WTC11 (cell line): ENCODE data around the gene SIN3B. TPM values are rescaled to one million over a fixed set of nuclear protein-coding genes. Genes with fewer than 3 reads are reported as not detected.

Experiments used
- ATAC-seq: fragments of 200-7000 bp; cut with Tn5 transposase; 2 replicates; pipeline ENCODE4 v1.10.0; 2021; ENCODE audit warnings: mild to moderate bottlenecking, moderate library complexity
- CTCF ChIA-PET: fragments of 300-600 bp; sonication (Branson Sonifier 250); formaldehyde crosslinking; loops from one replicate; lab custom pipeline; 2021; ENCODE audit warnings: antibody characterized with exemption; lab: Charles Lee
- POLR2A ChIA-PET: fragments of 350-600 bp; sonication (Branson Sonifier 250); formaldehyde crosslinking; loops from one replicate; lab custom pipeline; 2021; ENCODE audit warnings: antibody characterized with exemption; lab: Charles Lee
- DNase-seq: peaks from one replicate; pipeline ENCODE4 v3.0.0; 2021; ENCODE audit warnings: low spot score
- H3K27ac Mint-ChIP-seq: 2 replicates; pipeline ENCODE4 v1.8.0; 2021; ENCODE audit warnings: mixed read lengths
- H3K27me3 Mint-ChIP-seq: 2 replicates; pipeline ENCODE4 v1.8.0; 2021; ENCODE audit warnings: low read depth, mild to moderate bottlenecking, moderate library complexity, mixed read lengths
- H3K36me3 Mint-ChIP-seq: 2 replicates; pipeline ENCODE4 v1.8.0; 2021; ENCODE audit warnings: mixed read lengths
- H3K4me1 Mint-ChIP-seq: 2 replicates; pipeline ENCODE4 v1.8.0; 2022; ENCODE audit warnings: mixed read lengths
- H3K4me3 Mint-ChIP-seq: 2 replicates; pipeline ENCODE4 v1.8.0; 2021; ENCODE audit warnings: mild to moderate bottlenecking, moderate library complexity, mixed read lengths
- H3K9me3 Mint-ChIP-seq: 2 replicates; pipeline ENCODE4 v1.8.0; 2021; ENCODE audit warnings: mixed read lengths
- ATF1 ChIP-seq: sonication (generic); formaldehyde crosslinking; IDR thresholded peaks from 2 replicates; pipeline ENCODE4 v1.8.1; 2023; ENCODE audit warnings: mild to moderate bottlenecking, moderate library complexity, missing genetic modification reagents
- NFATC4 ChIP-seq: fragments of 250-450 bp; sonication (Bioruptor Pico); IDR thresholded peaks from 2 replicates; pipeline ENCODE4 v1.9.0; 2021; ENCODE audit warnings: mild to moderate bottlenecking
- NR1H2 ChIP-seq: sonication (generic); formaldehyde crosslinking; IDR thresholded peaks from 2 replicates; pipeline ENCODE4 v1.9.0; 2021; ENCODE audit warnings: mild to moderate bottlenecking, moderate library complexity, missing genetic modification reagents
- NR2C2 ChIP-seq: sonication (generic); formaldehyde crosslinking; IDR thresholded peaks from 2 replicates; pipeline ENCODE4 v1.8.0; 2022; ENCODE audit warnings: mild to moderate bottlenecking, missing genetic modification reagents
- PRRX2 ChIP-seq: fragments of 250-450 bp; sonication (Bioruptor Pico); IDR thresholded peaks from 2 replicates; pipeline ENCODE4 v1.8.0; 2021; ENCODE audit warnings: mild to moderate bottlenecking
- SMAD3 ChIP-seq: sonication (generic); formaldehyde crosslinking; IDR thresholded peaks from 2 replicates; pipeline ENCODE4 v1.8.0; 2022; ENCODE audit warnings: missing genetic modification reagents, mild to moderate bottlenecking, borderline replicate concordance
- SP1 ChIP-seq: sonication (generic); formaldehyde crosslinking; conservative IDR thresholded peaks from 2 replicates; pipeline ENCODE4 v1.8.1; 2022; ENCODE audit warnings: missing genetic modification reagents
- TCF7 ChIP-seq: sonication (generic); formaldehyde crosslinking; IDR thresholded peaks from 2 replicates; pipeline ENCODE4 v1.8.0; 2022; ENCODE audit warnings: mild to moderate bottlenecking, low read depth, missing genetic modification reagents, moderate library complexity
- total RNA-seq: library from RNA; stranded (reverse); gene quantifications from 3 replicates; pipeline ENCODE4 v1.2.3, GENCODE V29; 2021
- TF ChIP-seq, protein P1 (sequence below): fragments of 250-450 bp; sonication (Bioruptor Pico); IDR thresholded peaks from 2 replicates; pipeline ENCODE4 v1.8.0; 2021; ENCODE audit warnings: mild to moderate bottlenecking
- TF ChIP-seq, protein P2 (sequence below): sonication (generic); formaldehyde crosslinking; IDR thresholded peaks from 2 replicates; pipeline ENCODE4 v1.8.0; 2023; ENCODE audit warnings: missing genetic modification reagents, mild to moderate bottlenecking, borderline replicate concordance
- TF ChIP-seq, protein P3 (sequence below): sonication (generic); formaldehyde crosslinking; IDR thresholded peaks from 2 replicates; pipeline ENCODE4 v1.8.1; 2022; ENCODE audit warnings: low read depth, mild to moderate bottlenecking, moderate library complexity, missing genetic modification reagents, borderline replicate concordance
- TF ChIP-seq, protein P4 (sequence below): fragments of 250-450 bp; sonication (Bioruptor Pico); IDR thresholded peaks from 2 replicates; pipeline ENCODE4 v2.1.2; 2022; ENCODE audit warnings: mild to moderate bottlenecking, moderate library complexity
- TF ChIP-seq, protein P5 (sequence below): sonication (generic); formaldehyde crosslinking; IDR thresholded peaks from 2 replicates; pipeline ENCODE4 v1.8.0; 2022; ENCODE audit warnings: mild to moderate bottlenecking, missing genetic modification reagents
- TF ChIP-seq, protein P6 (sequence below): sonication (generic); formaldehyde crosslinking; IDR thresholded peaks from 2 replicates; pipeline ENCODE4 v1.8.1; 2023; ENCODE audit warnings: mild to moderate bottlenecking, missing genetic modification reagents, borderline replicate concordance

The SIN3B gene
- total RNA-seq, 1 experiment from 2014 or later, result 87.7 TPM

DNA sequence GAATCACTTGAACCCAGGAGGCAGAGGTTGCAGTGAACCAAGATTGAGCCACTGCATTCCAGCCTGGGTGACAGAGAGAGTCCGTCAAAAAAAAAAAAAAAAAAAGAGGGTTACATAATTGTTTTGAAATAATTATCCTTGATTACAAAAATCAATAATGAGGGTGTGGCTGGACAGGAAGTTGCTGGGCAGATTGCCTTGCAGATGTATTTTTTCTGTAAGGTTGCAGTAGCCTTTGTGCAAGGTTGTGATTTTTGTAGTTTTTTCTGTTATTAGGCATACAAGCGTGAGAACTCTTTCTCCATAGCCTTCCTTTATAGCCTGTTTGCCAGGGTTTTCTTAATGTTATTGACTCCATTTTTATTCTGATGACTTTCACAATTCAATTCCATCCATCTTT is 40.7 kb upstream of the SIN3B start:
- ChIA-PET CTCF (no interaction called here), POLR2A (no interaction called here)
- DNase-seq (no peak), ATAC-seq (no peak)
- H3K9me3 Mint-ChIP-seq, result peaks cover 20% of the 10 kb centered on the region
- H3K27me3 Mint-ChIP-seq, result peaks cover 11% of the 10 kb centered on the region
- no peaks in the 10 kb centered on the region for H3K4me1 Mint-ChIP-seq
- no peak overlapping the region for H3K4me3 Mint-ChIP-seq
- TF ChIP-seq TCF7 (CRISPR knock-in tag) (no peak), SMAD3 (CRISPR knock-in tag) (no peak), ATF1 (CRISPR knock-in tag) (no peak), NR1H2 (CRISPR knock-in tag) (no peak), PRRX2 (no peak), NFATC4 (CRISPR knock-in tag) (no peak), SP1 (CRISPR knock-in tag) (no peak), NR2C2 (CRISPR knock-in tag) (no peak)
- TF ChIP-seq, protein P1, sequence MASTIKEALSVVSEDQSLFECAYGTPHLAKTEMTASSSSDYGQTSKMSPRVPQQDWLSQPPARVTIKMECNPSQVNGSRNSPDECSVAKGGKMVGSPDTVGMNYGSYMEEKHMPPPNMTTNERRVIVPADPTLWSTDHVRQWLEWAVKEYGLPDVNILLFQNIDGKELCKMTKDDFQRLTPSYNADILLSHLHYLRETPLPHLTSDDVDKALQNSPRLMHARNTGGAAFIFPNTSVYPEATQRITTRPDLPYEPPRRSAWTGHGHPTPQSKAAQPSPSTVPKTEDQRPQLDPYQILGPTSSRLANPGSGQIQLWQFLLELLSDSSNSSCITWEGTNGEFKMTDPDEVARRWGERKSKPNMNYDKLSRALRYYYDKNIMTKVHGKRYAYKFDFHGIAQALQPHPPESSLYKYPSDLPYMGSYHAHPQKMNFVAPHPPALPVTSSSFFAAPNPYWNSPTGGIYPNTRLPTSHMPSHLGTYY (CRISPR knock-in tag), result no peak
- TF ChIP-seq, protein P2, sequence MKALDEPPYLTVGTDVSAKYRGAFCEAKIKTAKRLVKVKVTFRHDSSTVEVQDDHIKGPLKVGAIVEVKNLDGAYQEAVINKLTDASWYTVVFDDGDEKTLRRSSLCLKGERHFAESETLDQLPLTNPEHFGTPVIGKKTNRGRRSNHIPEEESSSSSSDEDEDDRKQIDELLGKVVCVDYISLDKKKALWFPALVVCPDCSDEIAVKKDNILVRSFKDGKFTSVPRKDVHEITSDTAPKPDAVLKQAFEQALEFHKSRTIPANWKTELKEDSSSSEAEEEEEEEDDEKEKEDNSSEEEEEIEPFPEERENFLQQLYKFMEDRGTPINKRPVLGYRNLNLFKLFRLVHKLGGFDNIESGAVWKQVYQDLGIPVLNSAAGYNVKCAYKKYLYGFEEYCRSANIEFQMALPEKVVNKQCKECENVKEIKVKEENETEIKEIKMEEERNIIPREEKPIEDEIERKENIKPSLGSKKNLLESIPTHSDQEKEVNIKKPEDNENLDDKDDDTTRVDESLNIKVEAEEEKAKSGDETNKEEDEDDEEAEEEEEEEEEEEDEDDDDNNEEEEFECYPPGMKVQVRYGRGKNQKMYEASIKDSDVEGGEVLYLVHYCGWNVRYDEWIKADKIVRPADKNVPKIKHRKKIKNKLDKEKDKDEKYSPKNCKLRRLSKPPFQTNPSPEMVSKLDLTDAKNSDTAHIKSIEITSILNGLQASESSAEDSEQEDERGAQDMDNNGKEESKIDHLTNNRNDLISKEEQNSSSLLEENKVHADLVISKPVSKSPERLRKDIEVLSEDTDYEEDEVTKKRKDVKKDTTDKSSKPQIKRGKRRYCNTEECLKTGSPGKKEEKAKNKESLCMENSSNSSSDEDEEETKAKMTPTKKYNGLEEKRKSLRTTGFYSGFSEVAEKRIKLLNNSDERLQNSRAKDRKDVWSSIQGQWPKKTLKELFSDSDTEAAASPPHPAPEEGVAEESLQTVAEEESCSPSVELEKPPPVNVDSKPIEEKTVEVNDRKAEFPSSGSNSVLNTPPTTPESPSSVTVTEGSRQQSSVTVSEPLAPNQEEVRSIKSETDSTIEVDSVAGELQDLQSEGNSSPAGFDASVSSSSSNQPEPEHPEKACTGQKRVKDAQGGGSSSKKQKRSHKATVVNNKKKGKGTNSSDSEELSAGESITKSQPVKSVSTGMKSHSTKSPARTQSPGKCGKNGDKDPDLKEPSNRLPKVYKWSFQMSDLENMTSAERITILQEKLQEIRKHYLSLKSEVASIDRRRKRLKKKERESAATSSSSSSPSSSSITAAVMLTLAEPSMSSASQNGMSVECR (CRISPR knock-in tag), result no peak
- TF ChIP-seq, protein P3, sequence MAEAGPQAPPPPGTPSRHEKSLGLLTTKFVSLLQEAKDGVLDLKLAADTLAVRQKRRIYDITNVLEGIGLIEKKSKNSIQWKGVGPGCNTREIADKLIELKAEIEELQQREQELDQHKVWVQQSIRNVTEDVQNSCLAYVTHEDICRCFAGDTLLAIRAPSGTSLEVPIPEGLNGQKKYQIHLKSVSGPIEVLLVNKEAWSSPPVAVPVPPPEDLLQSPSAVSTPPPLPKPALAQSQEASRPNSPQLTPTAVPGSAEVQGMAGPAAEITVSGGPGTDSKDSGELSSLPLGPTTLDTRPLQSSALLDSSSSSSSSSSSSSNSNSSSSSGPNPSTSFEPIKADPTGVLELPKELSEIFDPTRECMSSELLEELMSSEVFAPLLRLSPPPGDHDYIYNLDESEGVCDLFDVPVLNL, result no peak
- TF ChIP-seq, protein P4, sequence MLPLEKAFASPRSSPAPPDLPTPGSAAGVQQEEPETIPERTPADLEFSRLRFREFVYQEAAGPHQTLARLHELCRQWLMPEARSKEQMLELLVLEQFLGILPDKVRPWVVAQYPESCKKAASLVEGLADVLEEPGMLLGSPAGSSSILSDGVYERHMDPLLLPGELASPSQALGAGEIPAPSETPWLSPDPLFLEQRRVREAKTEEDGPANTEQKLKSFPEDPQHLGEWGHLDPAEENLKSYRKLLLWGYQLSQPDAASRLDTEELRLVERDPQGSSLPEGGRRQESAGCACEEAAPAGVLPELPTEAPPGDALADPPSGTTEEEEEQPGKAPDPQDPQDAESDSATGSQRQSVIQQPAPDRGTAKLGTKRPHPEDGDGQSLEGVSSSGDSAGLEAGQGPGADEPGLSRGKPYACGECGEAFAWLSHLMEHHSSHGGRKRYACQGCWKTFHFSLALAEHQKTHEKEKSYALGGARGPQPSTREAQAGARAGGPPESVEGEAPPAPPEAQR, result no peak
- TF ChIP-seq, protein P5, sequence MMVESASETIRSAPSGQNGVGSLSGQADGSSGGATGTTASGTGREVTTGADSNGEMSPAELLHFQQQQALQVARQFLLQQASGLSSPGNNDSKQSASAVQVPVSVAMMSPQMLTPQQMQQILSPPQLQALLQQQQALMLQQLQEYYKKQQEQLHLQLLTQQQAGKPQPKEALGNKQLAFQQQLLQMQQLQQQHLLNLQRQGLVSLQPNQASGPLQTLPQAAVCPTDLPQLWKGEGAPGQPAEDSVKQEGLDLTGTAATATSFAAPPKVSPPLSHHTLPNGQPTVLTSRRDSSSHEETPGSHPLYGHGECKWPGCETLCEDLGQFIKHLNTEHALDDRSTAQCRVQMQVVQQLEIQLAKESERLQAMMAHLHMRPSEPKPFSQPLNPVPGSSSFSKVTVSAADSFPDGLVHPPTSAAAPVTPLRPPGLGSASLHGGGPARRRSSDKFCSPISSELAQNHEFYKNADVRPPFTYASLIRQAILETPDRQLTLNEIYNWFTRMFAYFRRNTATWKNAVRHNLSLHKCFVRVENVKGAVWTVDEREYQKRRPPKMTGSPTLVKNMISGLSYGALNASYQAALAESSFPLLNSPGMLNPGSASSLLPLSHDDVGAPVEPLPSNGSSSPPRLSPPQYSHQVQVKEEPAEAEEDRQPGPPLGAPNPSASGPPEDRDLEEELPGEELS (CRISPR knock-in tag), result no peak
- TF ChIP-seq, protein P6, sequence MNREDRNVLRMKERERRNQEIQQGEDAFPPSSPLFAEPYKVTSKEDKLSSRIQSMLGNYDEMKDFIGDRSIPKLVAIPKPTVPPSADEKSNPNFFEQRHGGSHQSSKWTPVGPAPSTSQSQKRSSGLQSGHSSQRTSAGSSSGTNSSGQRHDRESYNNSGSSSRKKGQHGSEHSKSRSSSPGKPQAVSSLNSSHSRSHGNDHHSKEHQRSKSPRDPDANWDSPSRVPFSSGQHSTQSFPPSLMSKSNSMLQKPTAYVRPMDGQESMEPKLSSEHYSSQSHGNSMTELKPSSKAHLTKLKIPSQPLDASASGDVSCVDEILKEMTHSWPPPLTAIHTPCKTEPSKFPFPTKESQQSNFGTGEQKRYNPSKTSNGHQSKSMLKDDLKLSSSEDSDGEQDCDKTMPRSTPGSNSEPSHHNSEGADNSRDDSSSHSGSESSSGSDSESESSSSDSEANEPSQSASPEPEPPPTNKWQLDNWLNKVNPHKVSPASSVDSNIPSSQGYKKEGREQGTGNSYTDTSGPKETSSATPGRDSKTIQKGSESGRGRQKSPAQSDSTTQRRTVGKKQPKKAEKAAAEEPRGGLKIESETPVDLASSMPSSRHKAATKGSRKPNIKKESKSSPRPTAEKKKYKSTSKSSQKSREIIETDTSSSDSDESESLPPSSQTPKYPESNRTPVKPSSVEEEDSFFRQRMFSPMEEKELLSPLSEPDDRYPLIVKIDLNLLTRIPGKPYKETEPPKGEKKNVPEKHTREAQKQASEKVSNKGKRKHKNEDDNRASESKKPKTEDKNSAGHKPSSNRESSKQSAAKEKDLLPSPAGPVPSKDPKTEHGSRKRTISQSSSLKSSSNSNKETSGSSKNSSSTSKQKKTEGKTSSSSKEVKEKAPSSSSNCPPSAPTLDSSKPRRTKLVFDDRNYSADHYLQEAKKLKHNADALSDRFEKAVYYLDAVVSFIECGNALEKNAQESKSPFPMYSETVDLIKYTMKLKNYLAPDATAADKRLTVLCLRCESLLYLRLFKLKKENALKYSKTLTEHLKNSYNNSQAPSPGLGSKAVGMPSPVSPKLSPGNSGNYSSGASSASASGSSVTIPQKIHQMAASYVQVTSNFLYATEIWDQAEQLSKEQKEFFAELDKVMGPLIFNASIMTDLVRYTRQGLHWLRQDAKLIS (CRISPR knock-in tag), result no peak
- H3K36me3 Mint-ChIP-seq, result peaks cover 11% of the 10 kb centered on the region
- H3K27ac Mint-ChIP-seq, result no peak overlapping the region
